Panc1 (cell line): ENCODE results near the gene XYLT1. TPM values are rescaled to one million over a fixed set of nuclear protein-coding genes. Genes with fewer than 3 reads are reported as not detected.

ENCODE experiments used
- ATAC-seq: fragments of 200-7000 bp; cut with Tn5 transposase; 2 replicates; pipeline ENCODE4 v1.9.1; 2020; ENCODE audit warnings: mild to moderate bottlenecking, moderate library complexity
- BruUV-seq: library from RNA; stranded (reverse); fragments of 400-500 nt; replicated peaks from 2 replicates; lab custom pipeline; 2021; lab: Mats Ljungman, UMichigan
- CTCF ChIA-PET: fragments of 300-600 bp; sonication (Branson Sonifier 250); formaldehyde crosslinking; loops from one replicate; lab custom pipeline; 2022; ENCODE audit warnings: antibody characterized with exemption; lab: Charles Lee
- POLR2A ChIA-PET: fragments of 300-600 bp; sonication (Branson Sonifier 250); formaldehyde crosslinking; loops from one replicate; lab custom pipeline; 2022; ENCODE audit warnings: antibody characterized with exemption; lab: Charles Lee
- DNase-seq: peaks from one replicate; pipeline ENCODE4 v3.0.0-alpha.2; 2010; ENCODE audit warnings: low read depth, low spot score
- H3K27ac ChIP-seq: 2 replicates; pipeline ENCODE4 v1.5.1; 2011; ENCODE audit warnings: mild to moderate bottlenecking, low read length, inconsistent platforms
- H3K27me3 ChIP-seq: fragments of 200-500 bp; sonication (Bioruptor generic); 2 replicates; pipeline ENCODE4 v1.6.0; 2014; ENCODE audit warnings: low read length, inconsistent platforms; ENCODE audit not compliant: control insufficient read depth, insufficient read depth
- H3K36me3 ChIP-seq: fragments of 200-500 bp; sonication (Bioruptor generic); 2 replicates; pipeline ENCODE4 v1.5.1; 2014; ENCODE audit warnings: inconsistent platforms, mild to moderate bottlenecking, low read length, moderate library complexity; ENCODE audit not compliant: control insufficient read depth, insufficient read depth
- H3K4me1 ChIP-seq: 2 replicates; pipeline ENCODE4 v1.5.1; 2011; ENCODE audit warnings: inconsistent platforms, mild to moderate bottlenecking, low read length, moderate library complexity; ENCODE audit not compliant: control insufficient read depth, insufficient read depth
- H3K4me3 ChIP-seq, 2 experiments: 2 replicates each; pipeline ENCODE4 v1.5.1; 2011 to 2012; ENCODE audit warnings: low read depth in 2 of 2, low read length in 2 of 2, mild to moderate bottlenecking in 2 of 2, inconsistent platforms in 1 of 2, moderate library complexity in 1 of 2
- H3K9me3 ChIP-seq: fragments of 200-500 bp; sonication (Bioruptor generic); 2 replicates; pipeline ENCODE4 v1.5.1; 2014; ENCODE audit warnings: low read depth, mild to moderate bottlenecking, inconsistent platforms, low read length, moderate library complexity; ENCODE audit not compliant: control insufficient read depth, insufficient read depth
- POLR2AphosphoS5 ChIP-seq: IDR thresholded peaks from 2 replicates; pipeline ENCODE4 v1.6.1; 2012; ENCODE audit warnings: mild to moderate bottlenecking, low read depth, low read length, moderate library complexity
- SIN3A ChIP-seq: IDR thresholded peaks from 2 replicates; pipeline ENCODE4 v1.6.1; 2012; ENCODE audit warnings: low read depth, mild to moderate bottlenecking, low read length, moderate library complexity, borderline replicate concordance; ENCODE audit not compliant: insufficient read depth
- TCF7L2 ChIP-seq: IDR thresholded peaks from 2 replicates; pipeline ENCODE4 v1.6.1; 2011; ENCODE audit warnings: mild to moderate bottlenecking, low read depth, low read length, inconsistent platforms
- in situ Hi-C: cut with HindIII; loops from 2 replicates; pipeline ENCODE4 v1.10.0; 2016; ENCODE audit warnings: low sequenced_read_pairs, low pct_unique_long_range_greater_than_20kb
- intact Hi-C: fragments of 100-400 bp; cut with micrococcal nuclease; formaldehyde crosslinking; loops from one replicate; pipeline ENCODE4 v1.10.0; 2022; ENCODE audit not compliant: unreplicated experiment
- total RNA-seq: library from RNA; stranded (reverse); gene quantifications from one replicate; pipeline ENCODE4 v1.2.1, GENCODE V29; 2021; ENCODE audit not compliant: unreplicated experiment
- TF ChIP-seq, protein P1 (sequence below): fragments of 450-650 bp; IDR thresholded peaks from 2 replicates; pipeline ENCODE4 v1.5.1; 2017; ENCODE audit warnings: mild to moderate bottlenecking
- TF ChIP-seq, protein P2 (sequence below), 2 experiments: IDR thresholded peaks; 2 replicates each; pipeline ENCODE4 v1.6.1; 2011 to 2012; ENCODE audit warnings: low read depth in 2 of 2, control low read depth in 1 of 2, low read length in 1 of 2, mild to moderate bottlenecking in 1 of 2, moderate library complexity in 1 of 2; ENCODE audit not compliant: insufficient read depth in 1 of 2

XYLT1 gene
- total RNA-seq, 1 experiment from 2014 or later = 0.62 TPM

DNA sequence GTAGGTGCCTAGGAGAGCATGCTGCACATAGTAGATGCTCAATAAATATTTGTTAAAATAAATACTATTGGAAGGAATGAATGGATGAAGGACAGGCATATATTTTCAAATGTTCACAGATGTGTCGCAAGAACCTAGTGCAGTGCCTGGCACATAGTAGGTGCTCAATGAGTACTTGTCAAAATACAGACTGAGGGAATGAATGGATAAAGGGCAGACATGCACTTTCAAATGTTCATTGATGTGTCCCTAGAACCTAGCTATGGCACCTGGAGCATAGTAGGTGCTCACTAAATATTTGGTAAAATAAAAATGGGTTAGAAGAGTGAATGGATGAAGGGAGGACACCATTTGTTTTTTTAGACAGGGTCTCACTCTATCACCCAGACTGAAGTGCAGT is 26.1 kb downstream of the XYLT1 start:
- ATAC-seq = no peak
- no peak for DNase-seq
- CTCF ChIA-PET = no interaction called here
- POLR2A ChIA-PET = no interaction called here
- intact Hi-C loops = no loop called here
- BruUV-seq = no TSS peak
- in situ Hi-C loops = no loop called here
- H3K4me3 ChIP-seq = no peak overlapping the region
- H3K4me1 ChIP-seq = no peaks in the 10 kb centered on the region
- H3K9me3 ChIP-seq = no peaks in the 10 kb centered on the region
- H3K36me3 ChIP-seq = no peaks in the 10 kb centered on the region
- no peak overlapping the region for H3K27ac ChIP-seq
- peaks cover 4% of the 10 kb centered on the region for H3K27me3 ChIP-seq
- TF ChIP-seq SIN3A (no peak), POLR2AphosphoS5 (no peak), TCF7L2 (no peak)
- TF ChIP-seq, protein P1, sequence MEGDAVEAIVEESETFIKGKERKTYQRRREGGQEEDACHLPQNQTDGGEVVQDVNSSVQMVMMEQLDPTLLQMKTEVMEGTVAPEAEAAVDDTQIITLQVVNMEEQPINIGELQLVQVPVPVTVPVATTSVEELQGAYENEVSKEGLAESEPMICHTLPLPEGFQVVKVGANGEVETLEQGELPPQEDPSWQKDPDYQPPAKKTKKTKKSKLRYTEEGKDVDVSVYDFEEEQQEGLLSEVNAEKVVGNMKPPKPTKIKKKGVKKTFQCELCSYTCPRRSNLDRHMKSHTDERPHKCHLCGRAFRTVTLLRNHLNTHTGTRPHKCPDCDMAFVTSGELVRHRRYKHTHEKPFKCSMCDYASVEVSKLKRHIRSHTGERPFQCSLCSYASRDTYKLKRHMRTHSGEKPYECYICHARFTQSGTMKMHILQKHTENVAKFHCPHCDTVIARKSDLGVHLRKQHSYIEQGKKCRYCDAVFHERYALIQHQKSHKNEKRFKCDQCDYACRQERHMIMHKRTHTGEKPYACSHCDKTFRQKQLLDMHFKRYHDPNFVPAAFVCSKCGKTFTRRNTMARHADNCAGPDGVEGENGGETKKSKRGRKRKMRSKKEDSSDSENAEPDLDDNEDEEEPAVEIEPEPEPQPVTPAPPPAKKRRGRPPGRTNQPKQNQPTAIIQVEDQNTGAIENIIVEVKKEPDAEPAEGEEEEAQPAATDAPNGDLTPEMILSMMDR = no peak
- TF ChIP-seq, protein P2, sequence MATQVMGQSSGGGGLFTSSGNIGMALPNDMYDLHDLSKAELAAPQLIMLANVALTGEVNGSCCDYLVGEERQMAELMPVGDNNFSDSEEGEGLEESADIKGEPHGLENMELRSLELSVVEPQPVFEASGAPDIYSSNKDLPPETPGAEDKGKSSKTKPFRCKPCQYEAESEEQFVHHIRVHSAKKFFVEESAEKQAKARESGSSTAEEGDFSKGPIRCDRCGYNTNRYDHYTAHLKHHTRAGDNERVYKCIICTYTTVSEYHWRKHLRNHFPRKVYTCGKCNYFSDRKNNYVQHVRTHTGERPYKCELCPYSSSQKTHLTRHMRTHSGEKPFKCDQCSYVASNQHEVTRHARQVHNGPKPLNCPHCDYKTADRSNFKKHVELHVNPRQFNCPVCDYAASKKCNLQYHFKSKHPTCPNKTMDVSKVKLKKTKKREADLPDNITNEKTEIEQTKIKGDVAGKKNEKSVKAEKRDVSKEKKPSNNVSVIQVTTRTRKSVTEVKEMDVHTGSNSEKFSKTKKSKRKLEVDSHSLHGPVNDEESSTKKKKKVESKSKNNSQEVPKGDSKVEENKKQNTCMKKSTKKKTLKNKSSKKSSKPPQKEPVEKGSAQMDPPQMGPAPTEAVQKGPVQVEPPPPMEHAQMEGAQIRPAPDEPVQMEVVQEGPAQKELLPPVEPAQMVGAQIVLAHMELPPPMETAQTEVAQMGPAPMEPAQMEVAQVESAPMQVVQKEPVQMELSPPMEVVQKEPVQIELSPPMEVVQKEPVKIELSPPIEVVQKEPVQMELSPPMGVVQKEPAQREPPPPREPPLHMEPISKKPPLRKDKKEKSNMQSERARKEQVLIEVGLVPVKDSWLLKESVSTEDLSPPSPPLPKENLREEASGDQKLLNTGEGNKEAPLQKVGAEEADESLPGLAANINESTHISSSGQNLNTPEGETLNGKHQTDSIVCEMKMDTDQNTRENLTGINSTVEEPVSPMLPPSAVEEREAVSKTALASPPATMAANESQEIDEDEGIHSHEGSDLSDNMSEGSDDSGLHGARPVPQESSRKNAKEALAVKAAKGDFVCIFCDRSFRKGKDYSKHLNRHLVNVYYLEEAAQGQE (IDR thresholded peaks at IDR 0.05; ENCODE audit: insufficient read depth in 1 of 2, low read depth in 2 of 2, low read length in 1 of 2) = no peak

DNA sequence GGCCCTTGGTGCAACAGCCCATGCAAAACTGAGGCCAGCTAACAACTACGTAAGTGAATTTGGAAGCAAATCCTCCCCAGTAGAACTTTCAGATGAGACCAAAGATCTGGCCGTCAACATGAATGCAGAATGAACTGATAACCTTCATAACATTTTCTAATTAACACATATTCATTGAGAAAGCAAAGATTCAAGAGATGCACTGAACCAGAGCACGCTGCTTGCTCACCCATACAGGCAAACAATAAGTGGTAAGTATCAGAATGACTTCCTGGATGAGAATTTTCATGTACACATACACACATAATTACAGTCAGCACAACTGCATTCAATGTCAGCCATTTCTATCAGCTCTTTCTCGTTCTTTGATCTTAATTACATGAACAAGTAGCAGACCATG is 30.6 kb downstream of the XYLT1 start:
- in situ Hi-C loops (no loop called here), intact Hi-C loops (no loop called here)
- Histone ChIP-seq H3K9me3 (no peaks in the 10 kb centered on the region), H3K27me3 (peaks cover 2% of the 10 kb centered on the region; the same call in 1 of the 2 replicates), H3K4me1 (no peaks in the 10 kb centered on the region), H3K4me3 (no peak overlapping the region), H3K27ac (no peak overlapping the region), H3K36me3 (no peaks in the 10 kb centered on the region)
- TF ChIP-seq SIN3A (no peak), TCF7L2 (no peak), POLR2AphosphoS5 (no peak)
- TF ChIP-seq, protein P2 (IDR thresholded peaks at IDR 0.05; ENCODE audit: insufficient read depth in 1 of 2, low read depth in 2 of 2, low read length in 1 of 2) = no peak
- TF ChIP-seq, protein P1 = no peak
- ChIA-PET CTCF (no interaction called here), POLR2A (interaction anchor here (0.7 kb wide), 1 partner anchor 399 kb away, joined by 3 read pairs; no protein-coding TSS in a partner anchor)
- DNase-seq (no peak), ATAC-seq (no peak)
- no TSS peak for BruUV-seq
